ENCODE measurements around the gene BAG5.

GRCh38 chr14:103597623-103598377 is 35.3 kb upstream of the BAG5 start:
- no peak for TF ChIP-seq EZH2 (IDR thresholded peaks at IDR 0.05; ENCODE audit: insufficient read depth, poor library complexity, severe bottlenecking)
- TF ChIP-seq EZH2phosphoT487 (IDR thresholded peaks at IDR 0.05; ENCODE audit: insufficient read depth, low read depth): no peak
